NCI-H526 treated with DMSO at 0.1 percent for 48 hours (cell line): Measurements from ENCODE around the gene PCSK4.

Source experiments
- DNase-seq: peaks from one replicate; lab custom pipeline; 2025; lab: John Stamatoyannopoulos, UW

The PCSK4 gene

DNA sequence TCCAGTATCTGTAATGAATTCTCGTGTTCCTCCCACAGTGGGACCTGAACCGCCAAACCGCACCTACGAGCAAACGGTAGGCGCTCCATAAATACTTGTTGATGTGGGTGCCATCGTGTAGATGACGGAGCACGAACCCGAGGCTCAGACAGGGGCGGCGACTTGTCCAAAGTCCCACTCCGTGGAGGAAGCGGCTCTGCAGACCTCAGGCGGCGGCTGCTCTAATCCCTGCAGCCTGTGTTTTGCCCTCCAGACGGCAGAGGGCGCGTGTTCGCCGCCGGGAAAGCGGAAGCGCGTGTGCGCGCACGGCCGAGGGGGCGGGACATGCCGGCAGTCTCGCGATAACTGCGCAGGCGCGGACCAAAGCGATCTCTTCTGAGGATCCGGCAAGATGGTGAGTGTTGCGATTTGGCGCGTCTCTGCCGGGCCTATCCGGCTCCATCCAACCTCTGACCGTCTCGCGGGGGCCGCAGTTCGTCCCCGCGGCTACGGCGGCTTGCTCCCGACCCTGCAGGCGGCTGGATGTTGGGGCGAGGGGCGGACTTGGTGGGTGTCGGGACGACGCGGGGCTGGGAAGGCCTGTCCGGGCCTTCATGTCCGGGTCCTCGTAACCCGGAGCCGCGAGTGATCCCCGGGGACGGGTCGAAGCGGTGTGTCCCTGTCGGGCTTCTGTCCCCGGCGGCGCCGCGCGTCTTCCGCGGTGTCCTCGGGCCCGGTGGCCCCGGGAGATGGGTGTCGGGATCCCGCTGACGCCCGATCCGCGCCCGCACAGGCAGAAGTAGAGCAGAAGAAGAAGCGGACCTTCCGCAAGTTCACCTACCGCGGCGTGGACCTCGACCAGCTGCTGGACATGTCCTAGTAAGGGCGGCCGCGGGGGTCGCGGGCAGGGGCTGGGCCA lies 51.9 kb downstream of the PCSK4 start, which contains the start of gene RPS15:
RPS15 (plus strand) TSS at position 362 of the 898 bp plus-strand sequence; CDS start at position 392, 30 bp downstream.
- peak; percentile 71 for DNase-seq

- no peak for DNase-seq
Observed at GRCh38 chr19:1437609-1438008, 52.5 kb downstream of the PCSK4 start.

DNA sequence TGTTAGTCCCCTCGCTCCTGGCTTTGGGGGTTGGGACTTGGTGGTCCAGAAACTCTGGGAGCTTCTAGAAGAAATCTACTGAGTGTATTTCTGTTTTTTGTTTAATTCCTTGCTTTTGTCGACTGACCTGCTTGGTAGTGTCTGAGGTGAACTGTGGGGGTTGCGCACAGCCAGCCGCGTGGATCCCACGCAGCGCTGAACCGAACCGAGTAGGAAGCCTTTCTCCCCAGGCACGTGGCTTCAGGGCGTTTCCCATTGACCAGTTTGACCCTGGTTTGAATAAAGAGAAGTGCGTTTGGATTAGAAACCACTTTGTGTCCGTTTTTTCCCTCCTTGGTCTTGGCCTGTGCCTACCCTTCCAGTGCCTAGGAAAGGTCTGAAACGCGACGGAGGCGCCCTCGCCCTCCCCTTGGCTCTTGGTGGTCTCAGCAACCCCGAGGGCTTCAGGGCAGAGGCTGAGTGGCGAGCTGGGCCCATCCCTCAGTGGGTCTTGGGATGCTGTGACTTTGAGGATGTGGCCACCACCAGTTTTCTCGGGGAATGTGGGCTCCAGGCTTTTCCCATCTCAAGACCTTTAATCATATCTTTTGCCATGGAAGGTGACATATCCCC lies 54.7 kb downstream of the PCSK4 start:
- no peak for DNase-seq

- DNase-seq = no peak
Observed at GRCh38 chr19:1434577-1435060, 55.5 kb downstream of the PCSK4 start.

DNA sequence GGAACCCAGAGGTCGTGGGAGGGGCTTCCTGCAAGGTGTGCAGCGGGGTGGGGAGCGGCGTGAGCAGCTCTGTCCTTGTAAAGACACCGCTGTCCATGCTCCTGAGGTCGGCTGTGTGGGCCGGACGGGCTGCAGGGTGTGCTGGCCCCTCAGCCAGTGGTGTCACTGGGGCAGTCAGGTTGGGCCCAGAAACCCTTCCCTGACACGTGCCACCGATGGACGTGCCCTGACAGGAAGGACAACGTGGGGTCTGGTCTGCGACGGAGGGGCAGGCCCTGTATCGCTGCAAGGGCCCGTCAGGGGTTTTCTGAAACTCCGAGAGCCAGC lies 56.1 kb downstream of the PCSK4 start:
- DNase-seq = no peak

- DNase-seq = no peak
Observed at GRCh38 chr19:1433119-1434039, 56.8 kb downstream of the PCSK4 start.

DNA sequence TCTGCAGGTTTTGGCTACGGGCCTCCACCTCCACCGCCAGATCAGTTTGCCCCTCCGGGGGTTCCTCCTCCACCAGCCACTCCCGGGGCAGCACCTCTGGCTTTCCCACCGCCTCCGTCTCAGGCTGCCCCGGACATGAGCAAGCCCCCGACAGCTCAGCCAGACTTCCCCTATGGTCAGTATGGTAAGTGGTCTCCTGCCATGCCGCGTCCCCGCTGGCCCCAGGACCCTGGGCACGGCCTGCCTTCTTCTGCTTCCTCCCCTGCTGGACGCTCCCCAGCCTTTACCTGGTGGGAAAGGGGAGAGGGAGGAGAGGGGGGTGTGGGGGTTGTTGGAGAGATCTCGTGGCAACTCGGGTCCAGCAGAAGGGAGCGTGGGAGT lies 57.7 kb downstream of the PCSK4 start:
- DNase-seq = no peak

DNA sequence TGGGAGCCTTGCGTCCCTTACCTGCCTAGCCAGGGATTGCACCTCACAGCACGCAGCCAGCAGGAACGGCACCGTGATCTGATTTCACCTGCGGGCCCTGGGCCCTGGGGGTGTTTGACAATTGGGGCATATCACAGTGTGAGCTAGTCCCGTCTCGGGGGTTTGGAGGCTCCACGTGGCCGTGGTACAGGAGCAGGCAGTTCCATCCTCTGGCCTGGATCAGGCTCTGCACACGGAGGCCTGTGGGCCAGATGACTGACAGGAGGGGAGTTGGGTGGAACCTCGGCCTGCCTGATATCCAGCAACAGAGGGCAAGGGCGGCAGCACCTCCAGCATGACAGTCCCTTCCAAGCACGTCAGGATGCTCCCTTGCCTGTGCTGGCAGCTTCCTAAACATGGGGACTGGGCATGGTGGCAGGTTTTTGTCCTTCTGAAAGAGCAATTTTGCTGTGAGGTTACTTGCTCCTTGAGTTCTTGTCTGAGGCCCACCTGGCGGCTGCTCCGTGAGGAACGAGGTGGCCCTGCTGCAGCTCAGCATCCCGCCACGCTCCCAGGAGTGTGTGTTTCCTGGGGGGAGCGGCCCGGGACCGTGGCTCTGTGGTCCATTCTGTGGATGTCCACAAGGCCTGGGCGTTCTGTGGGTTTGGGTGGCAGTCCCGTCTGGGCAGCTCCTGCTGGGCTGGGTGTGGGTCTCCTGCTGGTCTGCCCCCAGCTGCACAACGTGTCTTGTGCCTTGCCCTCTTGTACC lies 58.2 kb downstream of the PCSK4 start:
- DNase-seq = no peak
